Thyroid gland (tissue), 4 donors: ENCODE measurements around the gene CHMP2B. TPM values are rescaled to one million over a fixed set of nuclear protein-coding genes. Genes with fewer than 3 reads are reported as not detected.

Source experiments
- DNase-seq, 2 donors: peaks; one replicate each; pipeline ENCODE4 v3.0.0-alpha.2; 2019
- H3K27ac ChIP-seq, 3 donors: fragments of 200-600 bp; sonication (generic); 1 replicate in 2 of 3; 2 replicates in 1 of 3; pipeline ENCODE4 v1.5.1; 2016 to 2019; ENCODE audit warnings: mild to moderate bottlenecking in 1 of 3, moderate library complexity in 1 of 3
- H3K27me3 ChIP-seq: fragments of 200-600 bp; sonication (generic); one replicate; pipeline ENCODE4 v1.5.1; 2019
- H3K36me3 ChIP-seq, 2 donors: fragments of 200-600 bp; sonication (generic); one replicate each; pipeline ENCODE4 v1.5.1; 2016 to 2019
- H3K4me1 ChIP-seq, 2 donors: fragments of 200-600 bp; sonication (generic); one replicate each; pipeline ENCODE4 v1.5.1; 2017 to 2019
- H3K4me3 ChIP-seq, 3 donors: fragments of 200-600 bp; sonication (generic); replicated peaks in 1 of 3; 1 replicate in 2 of 3; 2 replicates in 1 of 3; pipeline ENCODE4 v1.5.1; 2016; ENCODE audit warnings: mild to moderate bottlenecking in 1 of 3
- H3K9me3 ChIP-seq: fragments of 200-600 bp; sonication (generic); one replicate; pipeline ENCODE4 v1.5.1; 2017
- CTCF ChIP-seq, 6 experiments: fragments of 200-600 bp in 3 of 6; fragments of 450-650 bp in 3 of 6; sonication (generic) in 3 of 6; IDR thresholded peaks; one replicate each; pipeline ENCODE4 v1.5.1; 2016 to 2019; ENCODE audit warnings: antibody characterized with exemption in 6 of 6, mild to moderate bottlenecking in 2 of 6, inconsistent platforms in 1 of 6, moderate library complexity in 1 of 6
- POLR2A ChIP-seq, 2 donors: fragments of 450-650 bp; IDR thresholded peaks; one replicate each; pipeline ENCODE4 v1.6.1; 2017; ENCODE audit warnings: antibody characterized with exemption in 2 of 2, mild to moderate bottlenecking in 2 of 2, moderate library complexity in 1 of 2
- WGBS, 2 donors: methylation state at CpG; one replicate each; pipeline ENCODE4 v1.1.5; 2017; 5-methylcytosine and 5-hydroxymethylcytosine counted together
- intact Hi-C: fragments of 100-400 bp; cut with DNase I; formaldehyde crosslinking; loops from one replicate; pipeline ENCODE4 v1.15.1; 2023
- total RNA-seq, 4 donors: library from RNA; depleted of rRNA; stranded (reverse); fragments of >200 nt; gene quantifications; one replicate each; pipeline ENCODE4 v1.2.3, GENCODE V29; 2016

Gene CHMP2B
- total RNA-seq, 4 donors from 2014 or later, result 63.7 to 70.0 (median 66.3) TPM

GRCh38 chr3:87225659-87226058, 1.4 kb upstream of the CHMP2B start:
- H3K36me3 ChIP-seq, result no peaks in the 10 kb centered on the region
- no peak overlapping the region for H3K27ac ChIP-seq
- H3K9me3 ChIP-seq, result no peaks in the 10 kb centered on the region
- intact Hi-C loops, result no loop called here
- no peak for TF ChIP-seq POLR2A (IDR thresholded peaks at IDR 0.05)
- no peak for TF ChIP-seq CTCF (IDR thresholded peaks at IDR 0.05)
- peaks cover 12 to 19% of the 10 kb centered on the region in 2 donors for H3K4me1 ChIP-seq
- DNase-seq, result peak; percentile 35 to 47
- no peaks in the 10 kb centered on the region for H3K27me3 ChIP-seq
- 44 to 45% methylated on average over 5 of the region's 5 CpGs for WGBS, 2 donors
- H3K4me3 ChIP-seq, result no peak overlapping the region

- Histone ChIP-seq H3K4me1 (peaks cover 20 to 30% of the 10 kb centered on the region in 2 donors), H3K36me3 (no peaks in the 10 kb centered on the region), H3K27ac (peak overlapping the region; percentile 98 to 100 (median 99)), H3K4me3 (peak overlapping the region; percentile 23 to 93 (median 73)), H3K9me3 (no peaks in the 10 kb centered on the region), H3K27me3 (no peaks in the 10 kb centered on the region)
- 0 to 1% methylated on average over 3 of the region's 3 CpGs for WGBS, 2 donors
- TF ChIP-seq CTCF (IDR thresholded peaks at IDR 0.05), result no peak
- no peak for TF ChIP-seq POLR2A (IDR thresholded peaks at IDR 0.05)
- intact Hi-C loops, result no loop called here
- DNase-seq, result no peak
These were observed 681 bp downstream of the CHMP2B start for GRCh38 chr3:87227835-87228144.

GRCh38 chr3:87228316-87228715, 1.2 kb downstream of the CHMP2B start:
- TF ChIP-seq CTCF (IDR thresholded peaks at IDR 0.05) (no peak), POLR2A (IDR thresholded peaks at IDR 0.05) (no peak)
- no peak for DNase-seq
- H3K36me3 ChIP-seq, result no peaks in the 10 kb centered on the region
- peaks cover 22 to 35% of the 10 kb centered on the region in 2 donors for H3K4me1 ChIP-seq
- 8 to 19% methylated on average over 1 of the region's 1 CpG for WGBS, 2 donors
- no peak overlapping the region for H3K27ac ChIP-seq
- intact Hi-C loops, result no loop called here
- no peaks in the 10 kb centered on the region for H3K27me3 ChIP-seq
- peak overlapping the region in 2 of 3 donors; percentile 73 to 93 for H3K4me3 ChIP-seq
- no peaks in the 10 kb centered on the region for H3K9me3 ChIP-seq

GRCh38 chr3:87229113-87229512, 2.0 kb downstream of the CHMP2B start:
- no peaks in the 10 kb centered on the region for H3K36me3 ChIP-seq
- no peak overlapping the region for H3K27ac ChIP-seq
- H3K27me3 ChIP-seq, result no peaks in the 10 kb centered on the region
- TF ChIP-seq POLR2A (IDR thresholded peaks at IDR 0.05), result no peak
- no peak for TF ChIP-seq CTCF (IDR thresholded peaks at IDR 0.05)
- WGBS, 2 donors, result 76 to 79% methylated on average over 1 of the region's 1 CpG
- intact Hi-C loops, result no loop called here
- peaks cover 30 to 43% of the 10 kb centered on the region in 2 donors for H3K4me1 ChIP-seq
- H3K9me3 ChIP-seq, result no peaks in the 10 kb centered on the region
- H3K4me3 ChIP-seq, result peak overlapping the region in 1 of 3 donors; percentile 73
- DNase-seq, result no peak

GRCh38 chr3:87233805-87234204, 6.7 kb downstream of the CHMP2B start:
- H3K27ac ChIP-seq, result peak overlapping the region in 1 of 3 donors; percentile 1
- WGBS, 2 donors, result 31 to 51% methylated on average over 1 of the region's 1 CpG
- TF ChIP-seq CTCF (IDR thresholded peaks at IDR 0.05) (no peak), POLR2A (IDR thresholded peaks at IDR 0.05) (no peak)
- H3K4me1 ChIP-seq, result peaks cover 25 to 40% of the 10 kb centered on the region in 2 donors
- no peaks in the 10 kb centered on the region for H3K36me3 ChIP-seq
- peak in 1 of 2 donors; percentile 7 for DNase-seq
- H3K27me3 ChIP-seq, result no peaks in the 10 kb centered on the region
- H3K9me3 ChIP-seq, result no peaks in the 10 kb centered on the region
- no peak overlapping the region for H3K4me3 ChIP-seq
- intact Hi-C loops, result no loop called here
